Activated CD4-positive, alpha-beta T cell treated with anti-CD3 and anti-CD28 coated beads for 36 hours (primary cell): ENCODE results near the gene SPDYA. TPM values are rescaled to one million over a fixed set of nuclear protein-coding genes. Genes with fewer than 3 reads are reported as not detected.

Source experiments
- ATAC-seq: fragments of 200-7000 bp; cut with Tn5 transposase; one replicate; pipeline ENCODE4 v1.10.0; 2021; ENCODE audit warnings: mild to moderate bottlenecking, moderate library complexity
- CTCF ChIA-PET: fragments of 350-600 bp; sonication (Branson Sonifier 250); formaldehyde crosslinking; loops from one replicate; lab custom pipeline; 2021; ENCODE audit warnings: antibody characterized with exemption; lab: Charles Lee
- POLR2A ChIA-PET: fragments of 350-600 bp; sonication (Branson Sonifier 250); formaldehyde crosslinking; loops from one replicate; lab custom pipeline; 2021; ENCODE audit warnings: antibody characterized with exemption, inconsistent platforms; lab: Charles Lee
- DNase-seq: peaks from one replicate; pipeline ENCODE4 v3.0.0-alpha.2; 2020
- H3K27ac Mint-ChIP-seq: one replicate; pipeline ENCODE4 v1.8.0; 2021; ENCODE audit warnings: mixed read lengths
- H3K27me3 Mint-ChIP-seq: one replicate; pipeline ENCODE4 v1.8.0; 2021; ENCODE audit warnings: mixed read lengths
- H3K36me3 Mint-ChIP-seq: one replicate; pipeline ENCODE4 v1.8.0; 2021; ENCODE audit warnings: low read depth, mixed read lengths
- H3K4me1 Mint-ChIP-seq: one replicate; pipeline ENCODE4 v1.8.0; 2021; ENCODE audit warnings: mixed read lengths
- H3K4me3 Mint-ChIP-seq: one replicate; pipeline ENCODE4 v1.8.0; 2021; ENCODE audit warnings: mild to moderate bottlenecking, moderate library complexity, mixed read lengths
- H3K9me3 Mint-ChIP-seq: one replicate; pipeline ENCODE4 v1.8.0; 2021; ENCODE audit warnings: low read depth, mixed read lengths
- intact Hi-C, 2 experiments: fragments of 100-400 bp; cut with DNase I in 1 of 2; cut with micrococcal nuclease in 1 of 2; formaldehyde crosslinking; loops; one replicate each; pipeline versions ENCODE4 v1.14.2 to v1.15.1; 2022 to 2024; cut with DNase I, micrococcal nuclease
- total RNA-seq, 2 experiments: library from RNA; stranded (reverse); gene quantifications; one replicate each; pipeline ENCODE4 v1.2.3, GENCODE V29; 2021

SPDYA gene
- total RNA-seq, 2 experiments from 2014 or later, result 0.93 to 1.2 TPM

DNA sequence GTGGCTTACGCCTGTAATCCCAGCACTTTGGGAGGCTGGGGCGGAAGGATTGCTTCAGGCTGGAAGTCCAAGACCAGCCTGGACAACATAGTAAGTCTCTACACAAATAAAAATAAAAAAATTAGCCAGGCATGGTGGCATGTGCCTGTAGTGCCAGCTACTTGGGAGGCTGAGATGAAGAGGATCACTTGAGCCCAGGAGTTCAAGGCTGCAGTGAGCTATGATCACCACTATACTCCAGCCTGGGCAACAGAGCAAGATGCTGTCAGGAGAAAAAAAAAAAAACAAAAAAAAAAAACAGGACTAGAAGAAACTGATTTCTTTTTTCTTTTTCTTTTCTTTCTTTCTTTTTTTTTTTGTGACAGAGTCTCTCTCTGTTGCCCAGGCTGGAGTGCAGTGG lies 13.6 kb downstream of the SPDYA start:
- no peak for DNase-seq
- Mint-ChIP-seq H3K4me1 (peaks cover 10% of the 10 kb centered on the region), H3K27me3 (peaks cover 2% of the 10 kb centered on the region), H3K27ac (no peak overlapping the region), H3K9me3 (no peaks in the 10 kb centered on the region), H3K4me3 (no peak overlapping the region), H3K36me3 (no peaks in the 10 kb centered on the region)
- ChIA-PET POLR2A (no interaction called here), CTCF (interaction anchor here (2.0 kb wide), 1 partner anchor 92 kb away, joined by 5 read pairs; no protein-coding TSS in a partner anchor)
- ATAC-seq, result no peak
- intact Hi-C loops, result loop anchor here in 1 of 2 experiments (5.0 to 10.0 kb wide), 2 partner anchors 101 to 133 kb away; no protein-coding TSS in a partner anchor

DNA sequence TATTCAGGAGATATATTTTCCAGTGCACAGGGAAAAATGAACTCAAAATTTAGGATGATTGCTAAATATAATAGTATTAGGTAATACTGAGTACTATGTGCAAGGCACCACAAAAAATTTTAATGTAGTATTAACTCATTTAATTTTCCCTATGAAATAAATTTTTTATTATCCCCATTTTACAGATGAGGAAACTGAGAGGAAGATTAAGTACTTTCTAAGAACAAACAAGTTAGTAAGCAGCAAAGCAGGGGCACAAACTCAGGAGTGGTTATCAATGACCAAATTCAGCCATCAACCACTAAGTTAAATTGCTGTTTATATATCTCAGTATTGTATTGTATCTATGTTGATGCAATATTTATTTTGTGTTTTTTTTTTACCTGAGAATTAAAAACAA lies 14.2 kb downstream of the SPDYA start:
- intact Hi-C loops, result loop anchor here in 1 of 2 experiments (5.0 to 10.0 kb wide), 2 partner anchors 100 to 132 kb away; no protein-coding TSS in a partner anchor
- Mint-ChIP-seq H3K4me3 (no peak overlapping the region), H3K4me1 (peaks cover 10% of the 10 kb centered on the region), H3K36me3 (no peaks in the 10 kb centered on the region), H3K9me3 (no peaks in the 10 kb centered on the region), H3K27me3 (peaks cover 2% of the 10 kb centered on the region), H3K27ac (no peak overlapping the region)
- ChIA-PET POLR2A (interaction anchor here (0.7 kb wide), 1 partner anchor 264 kb away, joined by 12 read pairs; no protein-coding TSS in a partner anchor), CTCF (interaction anchor here (0.9 to 2.0 kb wide), 3 partner anchors 25 to 97 kb away, joined by 4 to 5 read pairs (median 4); no protein-coding TSS in a partner anchor)
- DNase-seq (no peak), ATAC-seq (no peak)

DNA sequence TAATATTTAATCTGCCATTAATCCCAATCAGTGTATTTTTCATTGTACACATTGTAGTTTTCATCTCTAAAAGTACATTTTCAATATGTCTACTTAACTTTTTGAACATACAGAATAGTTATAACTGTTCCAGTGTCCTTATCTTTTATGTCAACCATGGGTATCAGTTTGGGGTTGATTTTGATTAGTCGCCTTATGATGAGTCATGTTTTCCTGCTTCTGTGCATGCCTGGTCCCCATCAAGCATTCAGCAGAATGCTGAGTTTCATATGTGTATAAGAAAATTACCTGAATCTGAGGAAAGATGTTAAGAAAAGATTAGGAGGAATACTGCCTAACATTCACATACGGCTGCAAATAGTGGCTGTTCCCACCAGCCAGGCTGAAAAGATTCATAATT lies 17.7 kb downstream of the SPDYA start:
- CTCF ChIA-PET, result no interaction called here
- Mint-ChIP-seq H3K4me3 (no peak overlapping the region), H3K36me3 (no peaks in the 10 kb centered on the region), H3K9me3 (no peaks in the 10 kb centered on the region), H3K4me1 (peaks cover 8% of the 10 kb centered on the region), H3K27me3 (peaks cover 2% of the 10 kb centered on the region), H3K27ac (no peak overlapping the region)
- ATAC-seq (no peak), DNase-seq (no peak)
- POLR2A ChIA-PET, result no interaction called here
- intact Hi-C loops, result loop anchor here in 1 of 2 experiments (10.0 kb wide), 1 partner anchor 96 kb away; no protein-coding TSS in a partner anchor

DNA sequence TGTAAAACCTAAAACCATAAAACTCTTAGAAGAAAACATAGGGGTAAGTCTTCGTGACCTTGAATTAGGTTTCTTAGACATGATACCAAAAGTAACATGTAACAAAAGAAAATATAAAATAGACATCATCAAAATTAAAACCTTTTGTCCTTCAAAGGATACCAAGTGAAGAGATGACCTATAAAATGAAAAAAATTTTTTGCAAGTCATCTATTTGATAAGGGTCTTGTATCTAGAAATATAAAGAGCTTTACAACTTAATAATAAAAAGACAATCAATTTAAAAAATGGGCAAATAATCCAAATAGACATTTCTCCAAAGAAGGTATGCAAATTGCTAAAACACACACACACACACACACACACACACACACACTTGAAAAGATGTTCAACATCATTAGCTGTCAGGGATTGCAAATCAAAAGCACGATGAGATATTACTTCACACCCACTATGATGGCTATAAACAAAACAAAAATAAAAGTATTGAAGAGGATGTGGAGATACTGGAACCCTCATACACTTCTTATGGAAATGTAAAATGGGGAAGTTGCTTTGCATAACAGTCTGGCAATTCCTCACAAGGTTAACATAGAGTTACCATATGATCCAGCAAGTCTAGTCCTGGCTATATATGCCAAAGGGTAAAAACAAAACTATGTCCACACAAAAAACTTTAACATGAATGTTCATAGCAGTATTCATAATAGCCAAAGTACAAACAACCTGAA lies 23.3 kb downstream of the SPDYA start:
- Mint-ChIP-seq H3K4me3 (no peak overlapping the region), H3K4me1 (no peaks in the 10 kb centered on the region), H3K36me3 (no peaks in the 10 kb centered on the region), H3K9me3 (no peaks in the 10 kb centered on the region), H3K27me3 (no peaks in the 10 kb centered on the region), H3K27ac (no peak overlapping the region)
- DNase-seq (no peak), ATAC-seq (no peak)
- ChIA-PET CTCF (interaction anchor here (0.5 to 1.2 kb wide), 2 partner anchors 239 to 629 kb away, joined by 3 read pairs; no protein-coding TSS in a partner anchor), POLR2A (no interaction called here)
- intact Hi-C loops, result no loop called here

DNA sequence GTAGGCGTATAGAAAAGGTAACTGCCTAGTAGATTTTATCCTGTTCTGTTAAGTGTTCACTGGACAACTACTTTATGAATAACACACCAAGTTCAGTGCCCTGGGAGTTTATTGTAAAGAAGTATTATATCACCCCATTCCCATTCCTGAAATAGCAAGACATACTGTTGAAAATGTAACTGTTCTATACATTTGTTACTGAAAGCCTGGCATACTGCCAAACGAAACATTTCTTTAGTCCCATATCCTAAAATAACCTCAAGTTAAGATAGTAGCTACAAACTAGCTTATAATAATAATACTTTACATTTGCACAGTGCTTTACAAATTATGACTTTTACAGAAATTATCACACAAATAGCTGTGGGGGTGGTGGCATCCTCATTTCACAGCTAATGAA lies 25.1 kb downstream of the SPDYA start:
- no peaks in the 10 kb centered on the region for H3K27me3 Mint-ChIP-seq
- H3K4me3 Mint-ChIP-seq, result no peak overlapping the region
- DNase-seq, result no peak
- ChIA-PET CTCF (interaction anchor here (0.7 to 1.7 kb wide), 4 partner anchors 16 to 979 kb away, joined by 3 to 4 read pairs (median 4); no protein-coding TSS in a partner anchor), POLR2A (no interaction called here)
- no peaks in the 10 kb centered on the region for H3K36me3 Mint-ChIP-seq
- no peaks in the 10 kb centered on the region for H3K9me3 Mint-ChIP-seq
- intact Hi-C loops, result no loop called here
- H3K4me1 Mint-ChIP-seq, result no peaks in the 10 kb centered on the region
- no peak overlapping the region for H3K27ac Mint-ChIP-seq
- no peak for ATAC-seq

DNA sequence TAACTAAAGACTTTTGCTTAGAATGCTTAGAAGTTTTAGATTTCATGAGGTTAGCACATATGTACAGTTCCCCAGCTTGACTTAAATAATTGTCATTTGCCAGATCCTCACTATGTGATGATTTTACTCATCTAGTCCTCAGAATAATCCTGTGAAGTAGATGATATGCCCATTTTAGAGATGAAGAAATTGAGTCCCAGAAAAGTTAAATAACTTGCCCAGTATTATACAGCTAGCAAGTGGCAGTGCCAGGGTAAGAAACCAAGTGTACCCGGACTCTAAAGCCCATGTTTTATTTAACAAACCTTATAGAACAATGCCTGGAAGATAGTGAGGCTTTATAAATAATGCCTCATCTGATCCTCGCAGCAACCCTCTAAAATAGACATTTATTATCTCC lies 28.3 kb downstream of the SPDYA start:
- ChIA-PET POLR2A (interaction anchor here (0.6 kb wide), 1 partner anchor 55 kb away, joined by 5 read pairs; no protein-coding TSS in a partner anchor), CTCF (no interaction called here)
- intact Hi-C loops, result no loop called here
- no peaks in the 10 kb centered on the region for H3K27me3 Mint-ChIP-seq
- H3K36me3 Mint-ChIP-seq, result no peaks in the 10 kb centered on the region
- H3K4me1 Mint-ChIP-seq, result no peaks in the 10 kb centered on the region
- ATAC-seq, result no peak
- H3K27ac Mint-ChIP-seq, result no peak overlapping the region
- no peak overlapping the region for H3K4me3 Mint-ChIP-seq
- H3K9me3 Mint-ChIP-seq, result no peaks in the 10 kb centered on the region
- no peak for DNase-seq

DNA sequence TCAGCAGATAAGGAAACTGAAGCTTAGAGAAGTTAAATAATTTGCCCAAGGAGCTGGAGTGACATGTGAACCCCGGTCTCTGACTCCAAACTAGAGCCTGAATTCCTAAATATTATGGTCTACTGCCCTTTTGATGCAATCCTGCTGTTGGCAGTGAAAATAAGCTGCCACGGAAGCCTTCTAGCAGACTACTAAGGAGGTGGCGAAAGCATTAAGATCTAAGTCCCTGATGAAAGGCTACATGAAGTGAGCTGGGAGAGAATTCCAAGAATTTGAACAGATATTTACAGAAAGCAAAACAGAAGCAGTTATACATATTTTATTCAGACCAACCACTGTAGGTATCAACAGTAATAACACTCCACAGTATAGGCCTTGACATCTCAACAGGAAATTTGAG lies 31.4 kb downstream of the SPDYA start:
- H3K27ac Mint-ChIP-seq, result no peak overlapping the region
- no peaks in the 10 kb centered on the region for H3K9me3 Mint-ChIP-seq
- POLR2A ChIA-PET, result no interaction called here
- H3K27me3 Mint-ChIP-seq, result no peaks in the 10 kb centered on the region
- H3K4me3 Mint-ChIP-seq, result no peak overlapping the region
- CTCF ChIA-PET, result interaction anchor here (0.9 to 2.2 kb wide), 3 partner anchors 8 to 49 kb away, joined by 3 to 9 read pairs (median 3); no protein-coding TSS in a partner anchor
- no peaks in the 10 kb centered on the region for H3K4me1 Mint-ChIP-seq
- no peak for ATAC-seq
- intact Hi-C loops, result no loop called here
- peaks cover 2% of the 10 kb centered on the region for H3K36me3 Mint-ChIP-seq
- no peak for DNase-seq

- no peaks in the 10 kb centered on the region for H3K9me3 Mint-ChIP-seq
- H3K36me3 Mint-ChIP-seq, result peaks cover 18% of the 10 kb centered on the region
- H3K4me1 Mint-ChIP-seq, result no peaks in the 10 kb centered on the region
- H3K4me3 Mint-ChIP-seq, result no peak overlapping the region
- no peak for ATAC-seq
- intact Hi-C loops, result no loop called here
- no peak overlapping the region for H3K27ac Mint-ChIP-seq
- ChIA-PET POLR2A (no interaction called here), CTCF (interaction anchor here (0.6 kb wide), 1 partner anchor 258 kb away, joined by 4 read pairs; no protein-coding TSS in a partner anchor)
- H3K27me3 Mint-ChIP-seq, result no peaks in the 10 kb centered on the region
- DNase-seq, result no peak
Observed at GRCh38 chr2:28855193-28855592, 44.6 kb downstream of the SPDYA start.

- Mint-ChIP-seq H3K27me3 (no peaks in the 10 kb centered on the region), H3K36me3 (peaks cover 26% of the 10 kb centered on the region), H3K9me3 (no peaks in the 10 kb centered on the region), H3K4me3 (no peak overlapping the region), H3K27ac (peak overlapping the region; percentile 1), H3K4me1 (no peaks in the 10 kb centered on the region)
- ChIA-PET CTCF (no interaction called here), POLR2A (interaction anchor here (0.7 kb wide), 1 partner anchor 14 kb away, joined by 5 read pairs; the partner anchor contains the start of gene TRMT61B)
- ATAC-seq (no peak), DNase-seq (no peak)
- intact Hi-C loops, result no loop called here
Observed at GRCh38 chr2:28855977-28856376, 45.3 kb downstream of the SPDYA start.

DNA sequence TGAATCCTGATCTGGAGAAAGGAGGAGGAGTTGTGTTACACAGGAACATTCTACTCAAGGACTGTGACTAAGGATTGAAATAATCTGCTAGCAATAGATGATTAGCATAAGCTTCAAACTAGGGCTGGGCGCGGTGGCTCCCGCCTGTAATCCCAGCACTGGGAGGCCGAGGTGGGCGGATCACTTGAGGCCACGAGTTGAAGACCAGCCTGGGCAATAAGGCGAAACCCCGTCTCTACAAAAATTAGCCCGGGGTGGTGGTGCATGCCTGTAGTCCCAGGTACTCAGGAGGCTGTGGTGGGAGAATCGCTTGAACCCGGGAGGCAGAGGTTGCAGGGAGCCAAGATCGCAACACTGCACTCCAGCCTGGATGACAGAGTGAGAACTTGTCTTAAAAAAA lies 58.0 kb downstream of the SPDYA start:
- H3K27ac Mint-ChIP-seq, result peak overlapping the region; percentile 71
- DNase-seq (no peak), ATAC-seq (no peak)
- peak overlapping the region; percentile 94 for H3K4me3 Mint-ChIP-seq
- POLR2A ChIA-PET, result interaction anchor here (0.7 kb wide), 1 partner anchor 18 kb away, joined by 3 read pairs; no protein-coding TSS in a partner anchor
- peaks cover 20% of the 10 kb centered on the region for H3K36me3 Mint-ChIP-seq
- H3K9me3 Mint-ChIP-seq, result no peaks in the 10 kb centered on the region
- no peaks in the 10 kb centered on the region for H3K27me3 Mint-ChIP-seq
- intact Hi-C loops, result no loop called here
- CTCF ChIA-PET, result interaction anchor here (0.5 to 1.1 kb wide), 4 partner anchors 9 to 48 kb away, joined by 3 to 7 read pairs (median 3); no protein-coding TSS in a partner anchor
- H3K4me1 Mint-ChIP-seq, result peaks cover 37% of the 10 kb centered on the region

GRCh38 chr2:28869494-28870145 lies 59.0 kb downstream of the SPDYA start:
- CTCF ChIA-PET, result interaction anchor here (0.7 to 2.0 kb wide), 7 partner anchors 9 to 302 kb away, joined by 3 to 8 read pairs (median 3); partner anchors contain the start of gene WDR43
- DNase-seq, result peak; percentile 39
- intact Hi-C loops, result loop anchor here (1.0 to 5.0 kb wide), 8 partner anchors 25 to 1277 kb away; partner anchors contain the start of genes SPDYA (in 2 of the 2), WDR43 (in 2 of the 2), FOSL2 (in 1 of the 2) and PPP1CB (in 1 of the 2)
- H3K27ac Mint-ChIP-seq, result peak overlapping the region; percentile 97
- peaks cover 17% of the 10 kb centered on the region for H3K36me3 Mint-ChIP-seq
- peaks cover 31% of the 10 kb centered on the region for H3K4me1 Mint-ChIP-seq
- POLR2A ChIA-PET, result interaction anchor here (0.5 to 1.3 kb wide), 6 partner anchors 13 to 118 kb away, joined by 3 to 12 read pairs (median 4); partner anchors contain the start of genes PPP1CB and WDR43
- no peaks in the 10 kb centered on the region for H3K27me3 Mint-ChIP-seq
- H3K4me3 Mint-ChIP-seq, result peak overlapping the region; percentile 94
- peak; percentile 10 for ATAC-seq
- H3K9me3 Mint-ChIP-seq, result no peaks in the 10 kb centered on the region
